OCI-LY7 (cell line): ENCODE measurements around the gene DOCK1.

Source experiments
- CTCF ChIP-seq: fragments of 200-600 bp; sonication (generic); conservative IDR thresholded peaks from 2 replicates; pipeline ENCODE4 v1.5.1; 2014; ENCODE audit warnings: mild to moderate bottlenecking, antibody characterized with exemption, low read length, moderate library complexity, mixed read lengths
- EZH2phosphoT487 ChIP-seq: fragments of 200-600 bp; sonication (generic); IDR thresholded peaks from 2 replicates; pipeline ENCODE4 v1.6.1; 2018; ENCODE audit warnings: low read depth, borderline replicate concordance, mild to moderate bottlenecking, mixed run types, antibody characterized with exemption, low read length, moderate library complexity, mixed read lengths

GRCh38 chr10:127500127-127500526, 594.9 kb downstream of the DOCK1 start:
- TF ChIP-seq CTCF (no peak), EZH2phosphoT487 (no peak)
